GM18951 (cell line): Measurements from ENCODE around the gene MACROD2.

Experiments
- POLR2A ChIP-seq: IDR thresholded peaks from 4 replicates; pipeline ENCODE4 v1.6.1; 2011; ENCODE audit warnings: mild to moderate bottlenecking; ENCODE audit not compliant: insufficient read length, insufficient read depth; ENCODE audit errors: extremely low read depth
- in situ Hi-C: fragments of 300-500 bp; cut with MboI; formaldehyde crosslinking; loops from one replicate; pipeline ENCODE4 v1.12.0; 2022; ENCODE audit warnings: low sequenced_read_pairs, mixed read lengths, inconsistent platforms; ENCODE audit not compliant: unreplicated experiment

Gene MACROD2

DNA sequence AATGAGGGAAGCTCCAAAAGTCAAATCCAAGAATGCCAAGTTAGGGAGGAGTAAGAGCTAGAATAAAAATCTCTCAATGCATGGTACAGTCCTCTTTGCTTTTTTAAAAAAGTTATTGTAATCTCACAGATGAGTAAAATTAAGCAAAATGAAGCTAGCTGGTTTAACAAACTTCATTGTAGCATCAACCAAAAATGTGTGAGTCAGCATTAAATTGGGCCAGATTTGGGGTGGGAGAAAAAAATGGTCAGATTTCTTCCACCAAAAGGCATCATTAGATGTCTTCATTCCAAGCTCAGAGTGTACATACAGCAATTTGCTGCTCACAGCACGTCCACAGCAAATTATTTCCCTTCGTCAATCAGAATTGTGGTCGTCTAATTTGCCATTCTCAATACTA, 783.6 kb downstream of the MACROD2 start:
- TF ChIP-seq POLR2A, result no peak
- in situ Hi-C loops, result no loop called here

DNA sequence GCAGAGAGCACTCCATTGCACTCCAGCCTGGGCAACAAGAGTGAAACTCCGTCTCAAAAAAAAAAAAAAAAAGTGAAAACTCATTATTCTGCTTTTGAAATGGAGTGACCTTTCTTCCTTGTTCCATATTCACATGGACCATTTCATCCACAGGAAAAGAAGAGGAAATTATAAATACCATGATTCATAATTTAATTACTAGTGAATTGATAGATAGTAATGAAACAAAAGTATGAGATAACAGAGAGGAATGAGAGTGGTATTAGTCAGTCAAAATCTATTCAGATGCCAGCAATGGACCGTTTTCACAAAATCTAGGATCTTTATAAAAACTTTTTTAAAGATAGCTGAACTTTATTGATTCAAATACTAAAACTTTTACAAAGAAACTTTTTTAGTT, 785.2 kb downstream of the MACROD2 start:
- in situ Hi-C loops, result no loop called here
- TF ChIP-seq POLR2A, result no peak

- no peak for TF ChIP-seq POLR2A
- in situ Hi-C loops, result no loop called here
These were observed 787.4 kb downstream of the MACROD2 start for GRCh38 chr20:14782731-14783130.

- TF ChIP-seq POLR2A, result no peak
These were observed 788.5 kb downstream of the MACROD2 start for GRCh38 chr20:14783766-14784165.

GRCh38 chr20:14785065-14785743, 789.9 kb downstream of the MACROD2 start:
- in situ Hi-C loops, result no loop called here
- no peak for TF ChIP-seq POLR2A

More at GRCh38 chr20:14783766-14784165, 788.5 kb downstream of the MACROD2 start:
- in situ Hi-C loops, result no loop called here

DNA sequence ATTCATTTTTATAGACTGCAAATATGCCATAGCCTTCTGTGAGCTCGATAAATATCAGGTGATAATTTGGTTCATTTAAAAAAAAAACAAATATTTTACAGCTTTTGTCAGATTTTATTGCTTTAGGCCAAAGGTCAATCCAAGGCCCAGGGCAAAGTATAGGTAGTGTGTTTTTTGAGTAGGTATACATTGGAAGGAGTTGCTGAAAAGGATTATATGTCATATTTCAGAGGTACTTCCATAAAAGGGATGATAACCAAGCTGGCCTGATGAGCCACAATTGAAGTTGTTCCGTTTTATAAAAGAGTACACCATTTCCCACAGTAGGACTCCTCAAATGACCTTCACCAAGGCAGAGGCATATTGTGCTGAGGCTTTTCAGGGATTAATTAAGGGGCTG, 794.9 kb downstream of the MACROD2 start:
- TF ChIP-seq POLR2A, result no peak
- in situ Hi-C loops, result no loop called here

DNA sequence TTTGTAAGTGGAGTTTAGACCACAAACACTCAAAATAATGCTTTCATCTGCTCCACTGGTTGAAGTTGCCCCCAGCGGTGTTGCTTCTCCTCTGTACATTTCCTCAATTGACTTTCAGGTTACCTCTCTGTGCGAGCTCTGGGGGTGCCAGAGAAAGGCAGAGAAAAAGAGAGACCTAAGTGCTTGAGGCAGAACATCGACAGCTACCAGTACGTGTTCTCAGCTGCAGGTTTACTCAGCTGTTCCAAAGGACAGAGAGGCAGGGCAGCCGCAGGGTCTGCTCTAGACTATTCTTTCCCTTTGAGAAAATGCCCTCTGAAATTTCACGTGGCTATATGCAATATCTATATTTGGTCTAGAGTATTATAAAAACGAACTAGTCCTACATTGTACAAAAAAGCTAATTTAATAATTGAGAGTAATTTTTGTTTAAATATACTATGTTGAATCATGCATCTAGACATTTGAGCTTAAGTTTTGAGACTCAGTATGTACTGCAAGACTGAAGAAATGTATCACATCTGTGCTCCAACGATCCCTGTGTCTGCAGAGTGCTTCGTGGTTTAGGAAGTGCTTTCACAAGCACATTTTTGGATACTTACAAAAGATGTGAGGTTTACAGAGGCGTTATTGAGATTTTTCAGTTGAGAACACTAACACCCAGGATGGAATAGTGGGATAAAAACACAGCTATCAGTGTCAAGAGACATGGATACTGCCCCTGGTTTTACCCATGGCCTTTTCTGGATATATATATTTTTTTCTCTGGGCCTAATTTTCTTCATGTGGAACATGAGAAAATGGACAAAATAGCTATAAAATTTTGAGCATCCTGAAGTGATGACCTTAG, 795.7 kb downstream of the MACROD2 start:
- TF ChIP-seq POLR2A, result no peak
- in situ Hi-C loops, result no loop called here

DNA sequence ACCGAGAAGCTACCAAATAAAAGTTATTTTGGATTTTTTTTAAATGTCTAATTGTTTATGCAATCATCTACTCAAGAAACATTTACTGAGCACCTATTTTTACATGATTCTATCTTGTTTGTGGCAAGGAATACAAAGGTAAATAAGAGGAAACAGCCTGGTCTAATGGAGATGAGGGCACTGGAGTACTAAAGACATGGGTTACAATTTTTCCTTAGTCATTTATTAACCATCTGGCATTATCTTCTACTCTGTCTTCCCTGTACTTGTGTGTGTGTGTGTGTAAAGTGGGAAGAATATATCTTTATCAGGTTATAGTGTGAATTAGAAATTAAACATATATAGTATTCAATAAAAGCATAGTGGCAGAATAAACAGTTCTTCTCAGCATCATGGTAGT, 797.6 kb downstream of the MACROD2 start:
- in situ Hi-C loops, result no loop called here
- no peak for TF ChIP-seq POLR2A

DNA sequence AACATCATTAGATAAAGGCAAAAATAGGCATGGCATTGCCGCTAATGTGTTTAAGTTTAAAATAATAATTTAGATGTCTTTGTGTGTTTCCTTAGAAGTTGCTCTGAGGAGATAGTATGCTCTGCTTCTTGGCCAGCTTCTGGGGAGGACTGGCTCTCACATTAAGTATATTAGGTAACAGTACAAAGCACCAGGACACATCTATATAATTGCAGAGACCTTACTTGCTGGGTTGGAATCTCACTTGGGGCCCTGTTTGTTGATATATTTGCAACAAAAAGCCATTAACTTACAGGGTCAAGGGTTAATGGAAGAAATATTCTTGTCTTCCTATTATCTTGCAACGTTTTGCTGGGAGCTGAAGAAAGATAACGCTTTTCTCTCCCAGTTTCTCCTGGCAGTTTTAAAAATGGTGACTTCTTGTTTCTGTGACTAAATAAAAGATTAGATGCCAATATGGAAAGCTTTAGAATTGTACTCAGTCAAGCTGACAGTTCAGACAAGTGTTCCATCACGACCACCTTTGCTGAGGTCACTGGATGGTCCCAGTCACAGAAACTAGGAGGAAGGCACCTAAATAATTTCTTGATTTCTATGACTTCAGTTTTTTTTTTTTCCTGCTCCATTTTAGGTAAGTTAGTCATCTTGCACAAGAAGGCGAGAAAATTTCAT, 804.4 kb downstream of the MACROD2 start:
- no peak for TF ChIP-seq POLR2A
- in situ Hi-C loops, result no loop called here

- no peak for TF ChIP-seq POLR2A
- in situ Hi-C loops, result no loop called here
These were observed 805.5 kb downstream of the MACROD2 start for GRCh38 chr20:14800707-14801425.

GRCh38 chr20:14801591-14802325, 806.4 kb downstream of the MACROD2 start:
- TF ChIP-seq POLR2A, result no peak
- in situ Hi-C loops, result no loop called here

GRCh38 chr20:14807224-14807623, 811.9 kb downstream of the MACROD2 start:
- no peak for TF ChIP-seq POLR2A
- in situ Hi-C loops, result no loop called here
